SK-N-SH (cell line): Measurements from ENCODE around the gene TAS2R16.

Experiments
- POLR2AphosphoS5 ChIP-seq: IDR thresholded peaks from 2 replicates; pipeline ENCODE4 v1.6.1; 2012; ENCODE audit warnings: low read depth, low read length
- RAD21 ChIP-seq: IDR thresholded peaks from 2 replicates; pipeline ENCODE4 v1.6.1; 2012; ENCODE audit warnings: mild to moderate bottlenecking, low read length
- YY1 ChIP-seq: IDR thresholded peaks from 2 replicates; pipeline ENCODE4 v1.4.0; 2012; ENCODE audit warnings: low read depth, mild to moderate bottlenecking
- TF ChIP-seq, protein P1 (sequence below): fragments of 200-600 bp; sonication (generic); IDR thresholded peaks from 2 replicates; pipeline ENCODE4 v1.6.1; 2017; ENCODE audit warnings: antibody characterized with exemption, mild to moderate bottlenecking, moderate library complexity

DNA sequence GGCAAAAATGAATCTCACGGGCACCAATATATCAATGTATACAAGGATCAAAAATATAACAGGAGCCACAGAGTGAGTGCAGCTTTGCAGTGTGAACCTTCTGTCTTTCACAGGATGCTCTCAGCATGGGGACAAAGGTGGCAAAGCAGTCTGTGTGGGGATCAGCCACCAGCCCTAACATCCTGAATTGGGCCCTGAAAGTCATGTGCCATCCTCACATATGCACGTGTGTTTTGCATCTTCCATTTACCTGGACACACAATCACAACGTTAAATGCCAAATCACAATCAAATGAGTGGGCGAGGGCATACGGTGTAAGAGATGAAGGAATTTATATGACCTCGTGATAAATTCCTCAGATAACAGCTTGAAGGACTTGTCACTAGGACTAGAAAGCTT, 6.5 kb downstream of the TAS2R16 start:
- TF ChIP-seq, protein P1, sequence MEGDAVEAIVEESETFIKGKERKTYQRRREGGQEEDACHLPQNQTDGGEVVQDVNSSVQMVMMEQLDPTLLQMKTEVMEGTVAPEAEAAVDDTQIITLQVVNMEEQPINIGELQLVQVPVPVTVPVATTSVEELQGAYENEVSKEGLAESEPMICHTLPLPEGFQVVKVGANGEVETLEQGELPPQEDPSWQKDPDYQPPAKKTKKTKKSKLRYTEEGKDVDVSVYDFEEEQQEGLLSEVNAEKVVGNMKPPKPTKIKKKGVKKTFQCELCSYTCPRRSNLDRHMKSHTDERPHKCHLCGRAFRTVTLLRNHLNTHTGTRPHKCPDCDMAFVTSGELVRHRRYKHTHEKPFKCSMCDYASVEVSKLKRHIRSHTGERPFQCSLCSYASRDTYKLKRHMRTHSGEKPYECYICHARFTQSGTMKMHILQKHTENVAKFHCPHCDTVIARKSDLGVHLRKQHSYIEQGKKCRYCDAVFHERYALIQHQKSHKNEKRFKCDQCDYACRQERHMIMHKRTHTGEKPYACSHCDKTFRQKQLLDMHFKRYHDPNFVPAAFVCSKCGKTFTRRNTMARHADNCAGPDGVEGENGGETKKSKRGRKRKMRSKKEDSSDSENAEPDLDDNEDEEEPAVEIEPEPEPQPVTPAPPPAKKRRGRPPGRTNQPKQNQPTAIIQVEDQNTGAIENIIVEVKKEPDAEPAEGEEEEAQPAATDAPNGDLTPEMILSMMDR, result no peak
- no peak for TF ChIP-seq RAD21
- TF ChIP-seq YY1, result no peak
- TF ChIP-seq POLR2AphosphoS5, result no peak
